ENCODE data around the gene MTX1.

The MTX1 gene

GRCh38 chr1:155196893-155197638 lies 11.4 kb upstream of the MTX1 start:
- in situ Hi-C loops (cut with HindIII; ENCODE audit: low pct_unique_long_range_greater_than_20kb, low sequenced_read_pairs), result no loop called here
- TF ChIP-seq JUND (IDR thresholded peaks at IDR 0.05; ENCODE audit: low read depth), result no peak
- no peak for DNase-seq (ENCODE audit: low read depth in 1 of 2, low spot score in 1 of 2)

GRCh38 chr1:155197901-155198546 lies 10.5 kb upstream of the MTX1 start:
- in situ Hi-C loops (cut with HindIII; ENCODE audit: low pct_unique_long_range_greater_than_20kb, low sequenced_read_pairs), result no loop called here
- no peak for DNase-seq (ENCODE audit: low read depth in 1 of 2, low spot score in 1 of 2)
- no peak for TF ChIP-seq JUND (IDR thresholded peaks at IDR 0.05; ENCODE audit: low read depth)

DNA sequence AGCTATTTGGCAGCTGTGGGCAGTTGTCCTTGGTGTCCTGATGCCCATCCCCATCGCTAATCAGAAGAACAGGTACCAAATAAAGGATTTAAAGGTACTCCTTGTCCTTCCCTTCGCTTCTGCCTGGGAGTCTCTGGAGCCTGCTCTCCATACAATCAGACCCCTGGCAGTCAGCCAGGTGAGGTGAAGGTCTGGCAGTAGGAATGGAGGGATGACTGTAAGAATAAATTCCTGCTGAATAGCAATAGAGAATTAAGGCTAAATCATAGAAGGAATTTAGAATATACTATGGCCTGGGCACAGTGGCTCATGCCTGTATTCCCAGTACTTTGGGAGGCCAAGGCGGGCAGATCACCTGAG lies 10.0 kb upstream of the MTX1 start:
- no peak for DNase-seq (ENCODE audit: low read depth in 1 of 2, low spot score in 1 of 2)
- no peak for TF ChIP-seq JUND (IDR thresholded peaks at IDR 0.05; ENCODE audit: low read depth)
- in situ Hi-C loops (cut with HindIII; ENCODE audit: low pct_unique_long_range_greater_than_20kb, low sequenced_read_pairs), result no loop called here

GRCh38 chr1:155199792-155200191 lies 8.7 kb upstream of the MTX1 start:
- in situ Hi-C loops (cut with HindIII; ENCODE audit: low pct_unique_long_range_greater_than_20kb, low sequenced_read_pairs), result no loop called here
- DNase-seq (ENCODE audit: low read depth in 1 of 2, low spot score in 1 of 2), result no peak

GRCh38 chr1:155200920-155201319 lies 7.6 kb upstream of the MTX1 start:
- no peak for TF ChIP-seq JUND (IDR thresholded peaks at IDR 0.05; ENCODE audit: low read depth)
- in situ Hi-C loops (cut with HindIII; ENCODE audit: low pct_unique_long_range_greater_than_20kb, low sequenced_read_pairs), result no loop called here
- DNase-seq (ENCODE audit: low read depth in 1 of 2, low spot score in 1 of 2), result no peak

More at GRCh38 chr1:155199792-155200191, 8.7 kb upstream of the MTX1 start:
- no peak for TF ChIP-seq JUND (IDR thresholded peaks at IDR 0.05; ENCODE audit: low read depth)

DNA sequence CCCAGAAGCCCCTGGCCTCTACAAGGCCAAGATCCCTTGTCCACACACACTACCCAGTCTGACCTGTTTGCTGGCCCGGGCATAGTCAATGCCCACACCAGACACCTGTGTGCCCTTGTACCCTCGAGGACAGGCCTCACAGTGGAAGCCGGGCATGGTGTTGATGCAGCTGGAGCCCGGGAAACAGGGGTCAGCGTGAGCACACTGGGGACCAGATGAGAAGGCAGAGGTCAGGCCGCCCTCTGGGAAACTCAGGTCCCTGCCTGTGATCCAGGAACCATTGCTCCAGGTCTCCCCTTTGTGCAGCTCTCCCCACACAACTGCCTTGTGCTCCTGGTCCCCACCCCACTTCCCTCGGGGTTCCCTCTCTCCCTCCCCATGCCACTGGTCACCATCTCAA lies 6.3 kb upstream of the MTX1 start:
- DNase-seq (ENCODE audit: low read depth in 1 of 2, low spot score in 1 of 2), result no peak
- in situ Hi-C loops (cut with HindIII; ENCODE audit: low pct_unique_long_range_greater_than_20kb, low sequenced_read_pairs), result no loop called here
- TF ChIP-seq JUND (IDR thresholded peaks at IDR 0.05; ENCODE audit: low read depth), result no peak

DNA sequence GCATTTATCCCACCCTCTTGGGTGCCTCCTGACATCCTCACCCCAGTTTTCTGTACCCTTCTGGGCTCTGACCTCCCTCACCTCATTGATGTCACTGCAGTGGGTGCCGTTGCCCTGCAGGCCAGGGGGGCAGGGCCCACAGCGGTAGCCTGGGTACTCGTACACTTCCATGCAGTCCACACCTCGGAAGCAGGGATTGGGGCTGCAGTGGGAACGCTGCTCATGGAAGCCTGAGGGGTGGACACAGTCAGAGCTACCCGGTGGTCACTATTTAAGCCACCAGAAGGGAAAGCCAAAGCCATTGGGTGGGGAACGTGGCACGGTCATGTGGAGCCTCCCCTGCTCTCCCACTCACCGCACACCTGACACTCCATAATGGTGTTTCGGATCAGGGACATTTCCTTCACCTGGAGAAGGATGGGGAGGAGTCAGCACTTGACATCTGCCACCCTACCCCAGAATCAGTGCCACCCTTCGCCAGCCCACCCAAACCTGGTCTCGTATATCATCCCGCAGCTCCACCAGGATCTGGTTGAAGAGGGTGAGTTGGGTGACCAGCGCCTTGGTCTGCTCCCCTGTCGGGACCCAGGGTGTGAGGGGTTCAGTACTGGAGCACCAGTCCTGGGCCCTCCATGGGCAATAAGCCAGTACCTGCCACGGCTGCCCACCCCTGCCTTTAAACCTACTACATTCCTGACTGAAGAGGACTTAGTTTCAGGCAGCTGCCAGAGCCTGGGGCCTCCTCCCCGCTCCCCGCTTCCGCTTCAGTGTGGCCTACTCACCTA lies 5.6 kb upstream of the MTX1 start:
- in situ Hi-C loops (cut with HindIII; ENCODE audit: low pct_unique_long_range_greater_than_20kb, low sequenced_read_pairs), result no loop called here
- no peak for TF ChIP-seq JUND (IDR thresholded peaks at IDR 0.05; ENCODE audit: low read depth)

GRCh38 chr1:155205035-155205434 lies 3.5 kb upstream of the MTX1 start:
- no peak for TF ChIP-seq JUND (IDR thresholded peaks at IDR 0.05; ENCODE audit: low read depth)
- no peak for DNase-seq (ENCODE audit: low read depth in 1 of 2, low spot score in 1 of 2)
- in situ Hi-C loops (cut with HindIII; ENCODE audit: low pct_unique_long_range_greater_than_20kb, low sequenced_read_pairs), result no loop called here

More for the DNA sequence above, 5.6 kb upstream of the MTX1 start:
- DNase-seq (ENCODE audit: low read depth in 1 of 2, low spot score in 1 of 2), result no peak

- in situ Hi-C loops (cut with HindIII; ENCODE audit: low pct_unique_long_range_greater_than_20kb, low sequenced_read_pairs), result no loop called here
- TF ChIP-seq JUND (IDR thresholded peaks at IDR 0.05; ENCODE audit: low read depth), result no peak
- no peak for DNase-seq (ENCODE audit: low read depth in 1 of 2, low spot score in 1 of 2)
Observed at GRCh38 chr1:155205969-155206593, 2.4 kb upstream of the MTX1 start.

GRCh38 chr1:155206891-155207805 lies 1.3 kb upstream of the MTX1 start:
- no peak for TF ChIP-seq JUND (IDR thresholded peaks at IDR 0.05; ENCODE audit: low read depth)
- in situ Hi-C loops (cut with HindIII; ENCODE audit: low pct_unique_long_range_greater_than_20kb, low sequenced_read_pairs), result no loop called here
- DNase-seq (ENCODE audit: low read depth in 1 of 2, low spot score in 1 of 2), result peak; percentile 74 to 93

DNA sequence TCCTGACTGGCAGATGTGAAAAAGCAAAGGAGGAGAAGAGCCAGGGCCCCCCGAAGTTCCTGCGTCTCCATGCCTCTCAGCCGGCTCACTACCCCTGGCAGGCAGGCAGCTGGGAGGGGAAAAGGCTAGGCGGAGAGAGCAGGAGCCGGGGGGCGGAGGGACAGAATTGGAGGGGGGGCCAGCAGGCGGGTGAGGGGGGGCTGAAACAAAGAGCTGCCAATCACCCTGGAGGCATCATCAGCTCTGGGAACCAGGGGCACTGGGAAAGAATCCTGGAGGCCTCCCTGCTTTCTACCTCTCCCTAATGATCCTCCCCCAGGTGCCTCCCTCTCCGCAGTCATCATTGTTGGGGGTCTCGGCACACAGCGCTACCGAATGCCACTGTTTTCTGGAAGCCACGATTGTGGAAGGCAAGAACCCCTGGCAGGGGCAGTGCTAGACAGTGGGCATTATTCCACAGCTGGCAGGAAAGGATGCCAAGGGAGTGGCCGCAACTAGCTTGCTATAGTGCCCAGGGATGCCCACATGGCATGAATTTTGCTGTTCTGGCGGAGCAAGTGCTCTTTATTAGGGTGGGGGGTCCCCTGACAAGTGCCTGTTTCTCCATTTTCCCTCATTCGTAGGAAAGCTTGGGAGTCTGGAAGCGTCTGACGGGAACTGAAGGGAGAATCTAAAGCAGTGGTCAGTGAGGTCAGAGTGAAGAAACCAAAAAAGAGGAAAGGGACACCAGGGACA lies 522 bp upstream of the MTX1 start, which contains the start of gene THBS3:
Gene THBS3 (minus strand): TSS at position 92 of the 735 bp plus-strand sequence. CDS start 21 bp downstream, at position 71.
- in situ Hi-C loops (cut with HindIII; ENCODE audit: low pct_unique_long_range_greater_than_20kb, low sequenced_read_pairs), result no loop called here
- DNase-seq (ENCODE audit: low read depth in 1 of 2, low spot score in 1 of 2), result no peak
- TF ChIP-seq JUND (IDR thresholded peaks at IDR 0.05; ENCODE audit: low read depth), result no peak

All from T47D (cell line).